ENCODE measurements around the gene MYADML2. TPM values are rescaled to one million over a fixed set of nuclear protein-coding genes. Genes with fewer than 3 reads are reported as not detected.

MYADML2 gene
- total and polyA plus RNA-seq, 10 of the 15 experiments (the other 5 are each of a cell fraction or from before 2014, with no cell fraction given): not detected

DNA sequence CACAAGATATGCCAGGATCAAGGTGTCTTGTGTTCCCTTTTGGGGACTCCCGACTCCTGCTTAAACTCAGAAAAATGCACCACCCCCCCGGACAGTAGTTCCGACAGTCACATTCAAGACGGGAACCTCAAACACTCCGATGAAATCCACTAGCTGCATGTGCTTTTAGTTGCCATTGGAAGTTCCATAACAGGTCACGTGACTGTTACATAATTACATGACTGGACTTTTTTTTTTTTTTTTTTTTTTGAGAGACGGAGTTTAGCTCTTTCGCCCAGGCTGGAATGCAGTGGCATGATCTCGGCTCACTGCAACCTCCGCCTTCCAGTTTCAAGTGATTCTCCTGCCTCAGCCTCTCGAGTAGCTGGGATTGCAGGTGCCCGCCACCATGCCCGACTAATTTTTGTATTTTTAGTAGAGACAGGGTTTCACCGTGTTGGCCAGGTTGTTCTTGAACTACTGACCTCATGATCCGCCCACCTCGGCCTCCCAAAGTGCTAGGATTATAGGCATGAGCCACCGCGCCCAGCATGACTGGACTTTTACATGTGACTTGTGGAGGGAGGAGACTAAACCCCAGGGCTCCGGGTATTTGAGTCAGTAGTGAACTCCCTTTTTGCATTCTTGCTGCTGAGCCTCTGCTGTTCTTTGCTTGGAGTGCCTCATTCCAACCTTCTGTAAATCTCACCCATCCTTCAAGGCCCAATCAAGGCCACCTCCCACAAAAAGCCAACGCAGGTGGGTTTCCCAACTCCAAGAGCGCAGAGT is 30.6 kb downstream of the MYADML2 start:
- Histone ChIP-seq H3K9me3 (replicated peaks; ENCODE audit: control insufficient read depth, insufficient read depth, low read length) (no peaks in the 10 kb centered on the region), H3K27me3 (replicated peaks in 1 of 2; ENCODE audit: control insufficient read depth in 2 of 2, insufficient read depth in 2 of 2, low read length in 1 of 2) (no peaks in the 10 kb centered on the region), H2AFZ (ENCODE audit: control insufficient read depth, low read depth, low read length) (no peak overlapping the region), H3K27ac (ENCODE audit: control insufficient read depth, insufficient read depth) (no peak overlapping the region), H3K4me2 (ENCODE audit: control insufficient read depth, insufficient read depth) (peak overlapping the region; percentile 88), H3K36me3 (ENCODE audit: control insufficient read depth in 2 of 2, insufficient read depth in 2 of 2, low read length in 1 of 2) (peaks cover 14 to 30% of the 10 kb centered on the region in 2 experiments), H3K9ac (ENCODE audit: control insufficient read depth, insufficient read depth, low read length) (peak overlapping the region; percentile 83), H3K4me1 (ENCODE audit: control insufficient read depth, insufficient read depth, low read length) (peaks cover 6% of the 10 kb centered on the region), H3K4me3 (peak overlapping the region; percentile 96), H4K20me1 (ENCODE audit: control insufficient read depth, insufficient read depth) (no peaks in the 10 kb centered on the region), H3K79me2 (ENCODE audit: control insufficient read depth, insufficient read depth, low read length) (peaks cover 24% of the 10 kb centered on the region)
- ChIA-PET POLR2A (interaction anchor here (0.6 to 1.6 kb wide), 9 partner anchors 10 to 376 kb away, joined by 3 to 8 read pairs (median 5); partner anchors contain the start of gene MAFG), CTCF (interaction anchor here (1.0 to 2.0 kb wide), 6 partner anchors 9 to 105 kb away, joined by 3 to 6 read pairs (median 4); partner anchors contain the start of gene MAFG), SMC1A (ENCODE audit: uncharacterized antibody, unreplicated experiment) (interaction anchor here (0.9 to 1.3 kb wide), 2 partner anchors 11 to 20 kb away, joined by 4 to 6 read pairs; partner anchors contain the start of gene MAFG), RAD21 (ENCODE audit: unreplicated experiment) (interaction anchor here (1.4 to 1.6 kb wide), 2 partner anchors 44 to 47 kb away, joined by 4 to 8 read pairs; no protein-coding TSS in a partner anchor)
- intact Hi-C loops (cut with micrococcal nuclease; ENCODE audit: unreplicated experiment) (no loop called here), in situ Hi-C loops (cut with MboI) (no loop called here)
- TF ChIP-seq ZBED1 (IDR thresholded peaks at IDR 0.05; ENCODE audit: borderline replicate concordance) (no peak), SRF (IDR thresholded peaks at IDR 0.05; ENCODE audit: low read depth in 2 of 2, low read length in 2 of 2) (no peak), CBX5 (IDR thresholded peaks at IDR 0.05; ENCODE audit: low read depth) (no peak), KLF5 (IDR thresholded peaks at IDR 0.05; ENCODE audit: partially characterized antibody) (no peak), BACH1 (IDR thresholded peaks at IDR 0.05; ENCODE audit: borderline replicate concordance) (no peak), MEF2A (IDR thresholded peaks at IDR 0.05; ENCODE audit: insufficient read depth, low read depth, low read length) (no peak), GATAD2B (conservative IDR thresholded peaks at IDR 0.05; ENCODE audit: low read depth) (no peak), TCF12 (IDR thresholded peaks at IDR 0.05; ENCODE audit: low read depth, low read length) (no peak), DPF2 (IDR thresholded peaks at IDR 0.05) (no peak), JUND (IDR thresholded peaks at IDR 0.05; ENCODE audit: low read depth, low read length) (no peak), MYB (IDR thresholded peaks at IDR 0.05; ENCODE audit: borderline replicate concordance, low read depth, low read length) (no peak), CEBPB (IDR thresholded peaks at IDR 0.05; ENCODE audit: borderline replicate concordance in 1 of 2, low read depth in 2 of 2, low read length in 2 of 2) (no peak), TCF3 (IDR thresholded peaks at IDR 0.05; ENCODE audit: borderline replicate concordance, insufficient read depth, low read depth, low read length) (no peak), SREBF1 (IDR thresholded peaks at IDR 0.05; ENCODE audit: low read length) (no peak), JUNB (IDR thresholded peaks at IDR 0.05) (no peak), KDM1A (IDR thresholded peaks at IDR 0.05; ENCODE audit: borderline replicate concordance) (no peak), SPI1 (IDR thresholded peaks at IDR 0.05; ENCODE audit: borderline replicate concordance, insufficient read depth, low read depth, low read length) (no peak)
- TF ChIP-seq, protein P1, sequence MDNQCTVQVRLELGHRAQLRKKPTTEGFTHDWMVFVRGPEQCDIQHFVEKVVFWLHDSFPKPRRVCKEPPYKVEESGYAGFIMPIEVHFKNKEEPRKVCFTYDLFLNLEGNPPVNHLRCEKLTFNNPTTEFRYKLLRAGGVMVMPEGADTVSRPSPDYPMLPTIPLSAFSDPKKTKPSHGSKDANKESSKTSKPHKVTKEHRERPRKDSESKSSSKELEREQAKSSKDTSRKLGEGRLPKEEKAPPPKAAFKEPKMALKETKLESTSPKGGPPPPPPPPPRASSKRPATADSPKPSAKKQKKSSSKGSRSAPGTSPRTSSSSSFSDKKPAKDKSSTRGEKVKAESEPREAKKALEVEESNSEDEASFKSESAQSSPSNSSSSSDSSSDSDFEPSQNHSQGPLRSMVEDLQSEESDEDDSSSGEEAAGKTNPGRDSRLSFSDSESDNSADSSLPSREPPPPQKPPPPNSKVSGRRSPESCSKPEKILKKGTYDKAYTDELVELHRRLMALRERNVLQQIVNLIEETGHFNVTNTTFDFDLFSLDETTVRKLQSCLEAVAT (IDR thresholded peaks at IDR 0.05): no peak
- TF ChIP-seq, protein P2, sequence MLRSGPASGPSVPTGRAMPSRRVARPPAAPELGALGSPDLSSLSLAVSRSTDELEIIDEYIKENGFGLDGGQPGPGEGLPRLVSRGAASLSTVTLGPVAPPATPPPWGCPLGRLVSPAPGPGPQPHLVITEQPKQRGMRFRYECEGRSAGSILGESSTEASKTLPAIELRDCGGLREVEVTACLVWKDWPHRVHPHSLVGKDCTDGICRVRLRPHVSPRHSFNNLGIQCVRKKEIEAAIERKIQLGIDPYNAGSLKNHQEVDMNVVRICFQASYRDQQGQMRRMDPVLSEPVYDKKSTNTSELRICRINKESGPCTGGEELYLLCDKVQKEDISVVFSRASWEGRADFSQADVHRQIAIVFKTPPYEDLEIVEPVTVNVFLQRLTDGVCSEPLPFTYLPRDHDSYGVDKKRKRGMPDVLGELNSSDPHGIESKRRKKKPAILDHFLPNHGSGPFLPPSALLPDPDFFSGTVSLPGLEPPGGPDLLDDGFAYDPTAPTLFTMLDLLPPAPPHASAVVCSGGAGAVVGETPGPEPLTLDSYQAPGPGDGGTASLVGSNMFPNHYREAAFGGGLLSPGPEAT (IDR thresholded peaks at IDR 0.05; ENCODE audit: low read depth): no peak
- TF ChIP-seq, protein P3, sequence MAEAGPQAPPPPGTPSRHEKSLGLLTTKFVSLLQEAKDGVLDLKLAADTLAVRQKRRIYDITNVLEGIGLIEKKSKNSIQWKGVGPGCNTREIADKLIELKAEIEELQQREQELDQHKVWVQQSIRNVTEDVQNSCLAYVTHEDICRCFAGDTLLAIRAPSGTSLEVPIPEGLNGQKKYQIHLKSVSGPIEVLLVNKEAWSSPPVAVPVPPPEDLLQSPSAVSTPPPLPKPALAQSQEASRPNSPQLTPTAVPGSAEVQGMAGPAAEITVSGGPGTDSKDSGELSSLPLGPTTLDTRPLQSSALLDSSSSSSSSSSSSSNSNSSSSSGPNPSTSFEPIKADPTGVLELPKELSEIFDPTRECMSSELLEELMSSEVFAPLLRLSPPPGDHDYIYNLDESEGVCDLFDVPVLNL (IDR thresholded peaks at IDR 0.05; ENCODE audit: low read depth, low read length): no peak
- 78% methylated on average over 21 of the region's 21 CpGs for WGBS (ENCODE audit: insufficient coverage, insufficient replicate concordance, low lambda C conversion rate, missing lambda C conversion rate)
- no TSS peak for BruUV-seq (replicated peaks)
- no peak for FAIRE-seq
- no peak for ATAC-seq
- no peak for DNase-seq (ENCODE audit: low read depth, low spot score)

Measured in GM12878 (cell line).